Pancreas (tissue), 10 donors: Measurements from ENCODE around the gene ADGRV1. TPM values are rescaled to one million over a fixed set of nuclear protein-coding genes. Genes with fewer than 3 reads are reported as not detected.
A peak's percentile ranks its signal among the peaks of the same experiment; 100 is the strongest.

Experiments used
- ATAC-seq, 4 donors: fragments of 200-7000 bp; cut with Tn5 transposase; one replicate each; pipeline versions ENCODE4 v1.8.0 to v1.9.1; 2020; ENCODE audit warnings: mild to moderate bottlenecking in 4 of 4, moderate library complexity in 4 of 4
- DNase-seq, 6 donors: peaks; one replicate each; pipeline ENCODE4 v3.0.0-alpha.2; 2020
- FAIRE-seq: peaks from 2 replicates; lab custom pipeline; 2012; peaks lifted over from hg19 to GRCh38; lab: Jason Lieb, UNC
- H3K27ac ChIP-seq, 4 donors: fragments of 200-600 bp; sonication (generic); 1 replicate in 3 of 4; 2 replicates in 1 of 4; pipeline versions ENCODE4 v1.5.0 to v1.8.0; 2020
- H3K27me3 ChIP-seq, 4 donors: fragments of 200-600 bp; one replicate each; pipeline ENCODE4 v1.8.0; 2021
- H3K36me3 ChIP-seq, 3 donors: fragments of 200-600 bp; sonication (generic) in 1 of 3; one replicate each; pipeline versions ENCODE4 v1.5.0 to v1.8.0; 2020 to 2021
- H3K4me1 ChIP-seq, 3 donors: fragments of 200-600 bp; one replicate each; pipeline ENCODE4 v1.8.0; 2021
- H3K4me3 ChIP-seq, 4 donors: fragments of 200-600 bp; sonication (generic) in 2 of 4; one replicate each; pipeline versions ENCODE4 v1.5.0 to v1.8.0; 2020 to 2021
- H3K9me3 ChIP-seq, 4 donors: fragments of 200-600 bp; one replicate each; pipeline ENCODE4 v1.8.0; 2021
- WGBS, 2 donors: extraction: QIAGEN DNeasy Blood & Tissue Kit; methylation state at CpG; one replicate each; pipeline ENCODE4 v1.1.7; 2013; 5-methylcytosine and 5-hydroxymethylcytosine counted together
- intact Hi-C, 3 donors: fragments of 100-400 bp; cut with DNase I; formaldehyde crosslinking; loops; one replicate each; pipeline versions ENCODE4 v1.11.1 to v1.14.2; 2022
- polyA plus RNA-seq, 2 donors: library from polyadenylated mRNA; stranded (reverse); fragments of 200-250 nt; gene quantifications; one replicate each; pipeline ENCODE4 v1.2.3, GENCODE V29; 2013
- total RNA-seq, 6 donors: library from RNA; stranded (reverse); fragmentation: NEBNext Ultra II Directional in 4 of 6; extraction: Animal tissue kit (Norgen Biotek cat#: 25700) in 4 of 6; gene quantifications; one replicate each; pipeline versions ENCODE4 v1.2.1 to v1.2.4, GENCODE V29; 2021 to 2023
- TF ChIP-seq, protein P1 (sequence below), 4 donors: fragments of 200-600 bp; sonication (generic) in 3 of 4; IDR thresholded peaks; one replicate each; pipeline versions ENCODE4 v1.5.0 to v1.8.0; 2021; ENCODE audit warnings: antibody characterized with exemption in 4 of 4
- donor health status: healthy with polysubstance abuse.
- donor health status: DM: no; HTN: no; CAD: no; lungs with moderate emphysema.
- donor health status: DM: no; HTN: no; CAD: no.
- donor health status: control.
- donor health status: control.
- donor health status: Bipolar disorder and iron deficiency.
- donor health status: DM: yes; HTN: yes; CAD: no.
- donor health status: DM: no; HTN: no; CAD: no.
- donor health status: DM: no; HTN: no; CAD: no.
- donor health status: DM: yes; HTN: yes; CAD: no.

Gene ADGRV1
- total and polyA plus RNA-seq, 8 donors: 3.9 to 6.9 (median 5.4) TPM

DNA sequence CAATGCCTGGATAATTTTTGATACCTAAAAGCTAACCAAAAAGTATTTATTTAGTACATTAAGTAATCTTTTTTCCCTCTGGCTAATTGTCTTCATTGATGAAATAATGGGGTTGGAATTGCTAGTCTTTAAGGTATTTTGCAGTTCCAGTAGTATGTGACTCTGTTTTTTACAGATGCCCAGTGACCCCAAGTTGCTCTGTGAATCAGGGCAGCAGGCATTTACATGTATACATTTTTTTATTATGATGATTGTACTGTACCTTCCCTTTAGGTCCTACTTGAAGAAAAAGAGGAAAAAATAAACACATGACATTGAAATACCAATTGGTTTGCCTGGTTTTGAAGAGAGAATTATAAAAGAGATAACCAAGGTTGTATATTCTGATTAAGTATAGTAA lies 385.5 kb downstream of the ADGRV1 start:
- no peaks in the 10 kb centered on the region for H3K36me3 ChIP-seq
- FAIRE-seq (no peak), ATAC-seq (no peak), DNase-seq (no peak)
- H3K4me3 ChIP-seq: no peak overlapping the region
- TF ChIP-seq, protein P1, sequence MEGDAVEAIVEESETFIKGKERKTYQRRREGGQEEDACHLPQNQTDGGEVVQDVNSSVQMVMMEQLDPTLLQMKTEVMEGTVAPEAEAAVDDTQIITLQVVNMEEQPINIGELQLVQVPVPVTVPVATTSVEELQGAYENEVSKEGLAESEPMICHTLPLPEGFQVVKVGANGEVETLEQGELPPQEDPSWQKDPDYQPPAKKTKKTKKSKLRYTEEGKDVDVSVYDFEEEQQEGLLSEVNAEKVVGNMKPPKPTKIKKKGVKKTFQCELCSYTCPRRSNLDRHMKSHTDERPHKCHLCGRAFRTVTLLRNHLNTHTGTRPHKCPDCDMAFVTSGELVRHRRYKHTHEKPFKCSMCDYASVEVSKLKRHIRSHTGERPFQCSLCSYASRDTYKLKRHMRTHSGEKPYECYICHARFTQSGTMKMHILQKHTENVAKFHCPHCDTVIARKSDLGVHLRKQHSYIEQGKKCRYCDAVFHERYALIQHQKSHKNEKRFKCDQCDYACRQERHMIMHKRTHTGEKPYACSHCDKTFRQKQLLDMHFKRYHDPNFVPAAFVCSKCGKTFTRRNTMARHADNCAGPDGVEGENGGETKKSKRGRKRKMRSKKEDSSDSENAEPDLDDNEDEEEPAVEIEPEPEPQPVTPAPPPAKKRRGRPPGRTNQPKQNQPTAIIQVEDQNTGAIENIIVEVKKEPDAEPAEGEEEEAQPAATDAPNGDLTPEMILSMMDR (IDR thresholded peaks at IDR 0.05): no peak
- H3K4me1 ChIP-seq: peaks cover 0 to 7% (median 5%) of the 10 kb centered on the region in 3 donors
- H3K27ac ChIP-seq: no peak overlapping the region
- intact Hi-C loops: no loop called here
- H3K27me3 ChIP-seq: no peaks in the 10 kb centered on the region
- no peaks in the 10 kb centered on the region for H3K9me3 ChIP-seq

DNA sequence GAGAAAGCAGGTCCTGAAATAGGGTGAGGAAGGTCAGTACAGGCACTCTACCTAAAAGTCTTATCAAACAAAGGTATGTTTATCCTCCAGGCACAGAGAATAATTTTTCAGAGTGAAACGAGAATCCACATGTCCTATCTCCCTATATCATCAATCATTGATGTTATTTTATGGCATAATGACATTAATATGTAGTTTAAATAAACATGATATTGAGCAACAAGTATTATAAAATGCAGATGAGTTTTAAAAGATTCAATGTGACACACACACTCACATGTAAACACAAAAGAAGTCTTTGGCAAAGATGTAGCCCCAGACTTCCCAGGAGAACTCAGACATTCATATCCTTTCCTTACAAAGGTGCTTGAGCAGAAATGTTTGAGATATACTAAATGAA lies 389.1 kb downstream of the ADGRV1 start:
- intact Hi-C loops: no loop called here
- WGBS, 2 donors: 50 to 53% methylated on average over 1 of the region's 1 CpG
- ATAC-seq: no peak

DNA sequence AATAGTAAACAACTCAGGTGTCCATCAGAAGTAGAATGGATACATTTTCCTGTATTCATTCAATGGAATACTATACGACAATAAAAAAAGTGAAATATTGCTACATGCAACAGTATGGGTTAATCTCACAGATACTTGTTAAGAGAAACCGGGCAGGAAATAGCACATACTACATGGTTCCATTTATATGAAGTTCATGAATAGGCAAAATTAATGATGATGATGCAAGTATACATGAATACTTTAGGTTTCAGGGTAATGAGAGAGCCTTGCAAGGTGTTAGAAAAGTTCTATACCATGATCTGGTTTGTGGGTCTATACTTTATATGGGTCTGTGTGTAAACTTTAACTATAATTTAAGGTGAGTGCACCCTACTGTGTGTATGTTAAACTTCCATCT lies 390.4 kb downstream of the ADGRV1 start:
- no peak overlapping the region for H3K4me3 ChIP-seq
- TF ChIP-seq, protein P1 (IDR thresholded peaks at IDR 0.05): no peak
- H3K4me1 ChIP-seq: no peaks in the 10 kb centered on the region
- no peaks in the 10 kb centered on the region for H3K9me3 ChIP-seq
- no peak overlapping the region for H3K27ac ChIP-seq
- FAIRE-seq (no peak), ATAC-seq (no peak), DNase-seq (no peak)
- intact Hi-C loops: no loop called here
- H3K36me3 ChIP-seq: no peaks in the 10 kb centered on the region
- no peaks in the 10 kb centered on the region for H3K27me3 ChIP-seq
- 94 to 97% methylated on average over 2 of the region's 2 CpGs for WGBS, 2 donors

More for the DNA sequence above, 389.1 kb downstream of the ADGRV1 start:
- TF ChIP-seq, protein P1 (IDR thresholded peaks at IDR 0.05): no peak
- no peaks in the 10 kb centered on the region for H3K9me3 ChIP-seq
- H3K4me3 ChIP-seq: no peak overlapping the region
- no peaks in the 10 kb centered on the region for H3K36me3 ChIP-seq
- DNase-seq (no peak), FAIRE-seq (no peak)
- no peaks in the 10 kb centered on the region for H3K27me3 ChIP-seq
- no peak overlapping the region for H3K27ac ChIP-seq
- H3K4me1 ChIP-seq: no peaks in the 10 kb centered on the region

DNA sequence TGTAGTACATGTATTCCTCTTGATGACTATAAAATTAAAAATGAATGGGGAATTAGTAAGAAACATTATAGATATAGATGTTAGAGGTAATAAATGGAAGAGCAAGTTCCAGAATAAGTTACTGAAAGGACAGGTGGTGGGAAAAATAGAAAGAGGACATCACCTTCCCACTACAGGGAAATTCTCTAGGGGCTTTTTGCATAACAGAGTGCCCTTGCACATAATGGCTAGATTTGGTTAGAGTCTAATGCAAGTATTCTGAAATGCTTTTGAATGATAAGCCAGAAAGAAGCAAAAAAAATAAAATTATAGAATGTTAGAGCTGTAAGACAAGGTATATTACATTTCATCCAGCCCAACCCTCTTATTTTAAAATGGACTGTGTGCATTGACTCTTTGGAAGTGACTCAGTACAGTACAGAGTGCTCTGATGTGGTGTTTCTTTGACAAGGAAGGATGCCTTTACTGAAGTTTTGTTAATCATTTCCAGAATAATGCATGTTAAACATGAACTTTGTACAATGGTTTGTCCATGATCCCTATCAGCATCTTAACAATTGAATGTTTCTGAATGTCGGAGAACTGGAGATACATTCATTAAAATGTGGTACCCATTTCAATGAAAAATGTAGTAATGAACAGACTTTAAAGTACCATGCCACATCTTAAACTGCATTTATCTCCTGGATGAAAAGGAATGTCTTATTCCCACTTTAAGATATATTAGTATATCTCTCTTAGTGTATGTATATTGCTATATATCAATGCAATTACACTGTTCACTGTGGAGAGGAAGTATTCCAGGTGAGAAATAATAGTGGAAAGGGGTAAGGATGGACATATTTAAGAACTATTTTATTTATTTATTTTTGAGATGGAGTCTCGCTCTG lies 391.1 kb downstream of the ADGRV1 start:
- no peaks in the 10 kb centered on the region for H3K36me3 ChIP-seq
- intact Hi-C loops: no loop called here
- DNase-seq: no peak
- no peaks in the 10 kb centered on the region for H3K4me1 ChIP-seq
- no peaks in the 10 kb centered on the region for H3K27me3 ChIP-seq
- TF ChIP-seq, protein P1 (IDR thresholded peaks at IDR 0.05): no peak
- H3K4me3 ChIP-seq: no peak overlapping the region
- FAIRE-seq: peak; percentile 73
- H3K27ac ChIP-seq: no peak overlapping the region
- 61 to 72% methylated on average over 2 of the region's 2 CpGs for WGBS, 2 donors
- H3K9me3 ChIP-seq: no peaks in the 10 kb centered on the region
- peak in 2 of 4 donors; percentile 44 for ATAC-seq
